NCI-H2029 (cell line): ENCODE measurements around the gene CRYBA2.

ENCODE experiments used
- DNase-seq: peaks from one replicate; lab custom pipeline; 2025; lab: John Stamatoyannopoulos, UW

The CRYBA2 gene

DNA sequence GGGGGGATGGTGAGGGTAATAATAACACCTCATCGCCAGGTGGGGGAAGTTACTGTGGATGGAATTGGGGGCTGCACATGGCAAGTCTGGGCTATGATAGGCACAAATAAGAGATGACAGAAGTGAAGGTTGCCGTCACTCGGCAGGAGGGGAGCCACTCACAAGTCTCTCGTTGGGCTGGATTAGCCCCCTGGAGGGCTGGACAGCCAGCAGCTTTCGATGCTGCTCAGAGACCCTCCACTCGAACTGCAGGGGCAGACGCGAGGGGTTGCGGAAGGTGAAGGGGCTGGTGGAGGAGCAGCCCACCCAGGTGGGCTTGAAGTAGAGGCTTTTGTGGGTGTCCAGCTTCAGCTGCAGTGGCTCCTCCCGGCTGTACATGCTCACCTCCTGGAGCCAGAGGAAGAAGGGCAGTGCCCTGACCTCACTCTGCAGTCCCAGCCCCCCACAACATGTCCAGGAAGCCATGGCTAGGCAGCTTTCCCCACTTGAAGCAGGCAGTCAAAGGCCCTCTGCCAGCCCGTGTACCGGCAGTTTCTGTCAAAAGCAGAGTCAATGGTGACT, 29.9 kb upstream of the CRYBA2 start:
- DNase-seq = no peak

DNA sequence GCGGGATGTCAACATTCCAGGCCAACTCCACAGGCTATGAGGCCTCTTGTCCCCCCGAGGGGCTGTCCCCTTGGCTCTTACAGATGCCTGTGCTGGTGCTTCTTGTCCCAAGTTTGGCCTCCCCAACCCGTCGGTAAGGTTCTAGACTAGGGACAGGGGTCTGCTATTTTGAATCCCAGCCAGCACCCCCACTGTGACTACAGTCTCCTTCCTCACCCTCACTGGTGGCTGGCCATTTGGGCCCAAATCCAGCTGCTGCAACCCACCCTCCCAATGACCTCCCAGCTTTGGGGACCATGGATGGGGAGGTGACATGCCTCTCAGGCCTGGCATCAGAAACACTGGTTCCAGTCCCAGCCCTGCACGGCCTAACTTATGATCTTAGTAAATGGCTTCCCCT, 29.4 kb upstream of the CRYBA2 start:
- no peak for DNase-seq

DNA sequence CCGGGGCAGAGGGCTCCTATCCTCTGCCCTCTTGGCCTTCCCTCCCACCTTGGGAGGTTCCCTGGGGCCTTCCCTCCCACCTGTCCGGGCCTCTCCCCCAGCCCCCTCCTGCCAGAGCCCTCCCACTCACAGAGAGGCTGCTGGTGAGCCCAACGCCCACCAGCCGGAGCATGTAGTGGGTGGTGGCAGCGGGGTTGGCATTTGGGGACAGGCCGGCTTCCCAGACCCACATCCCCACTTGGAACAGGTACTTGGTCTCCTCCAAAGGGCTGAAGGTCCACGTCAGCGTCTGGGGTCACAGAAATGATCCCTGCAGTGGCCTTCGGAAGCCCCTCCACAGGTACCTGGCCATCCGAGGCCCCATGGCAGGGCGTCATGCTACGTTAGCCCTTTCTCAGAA, 28.8 kb upstream of the CRYBA2 start:
- no peak for DNase-seq

DNA sequence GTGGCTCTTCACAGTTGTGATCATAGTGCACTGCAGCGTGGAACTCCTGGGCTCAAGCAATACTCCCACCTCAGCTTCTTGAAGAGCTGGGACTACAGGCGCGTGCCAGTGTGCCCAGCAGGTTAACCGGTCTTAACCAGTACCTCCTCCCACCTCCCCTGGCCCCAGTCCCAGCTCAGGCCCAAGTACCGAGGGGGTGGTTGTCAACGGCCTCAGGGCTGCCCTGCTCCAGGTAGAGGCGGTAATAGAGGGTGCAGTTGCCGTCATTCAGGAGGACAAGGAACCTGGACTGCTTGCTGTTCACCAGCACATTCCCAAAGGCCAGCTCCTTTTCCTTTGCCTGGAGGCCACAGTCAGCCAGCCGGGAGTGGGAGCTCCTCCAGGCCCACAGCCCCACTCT, 28.4 kb upstream of the CRYBA2 start:
- peak; percentile 61 for DNase-seq

DNA sequence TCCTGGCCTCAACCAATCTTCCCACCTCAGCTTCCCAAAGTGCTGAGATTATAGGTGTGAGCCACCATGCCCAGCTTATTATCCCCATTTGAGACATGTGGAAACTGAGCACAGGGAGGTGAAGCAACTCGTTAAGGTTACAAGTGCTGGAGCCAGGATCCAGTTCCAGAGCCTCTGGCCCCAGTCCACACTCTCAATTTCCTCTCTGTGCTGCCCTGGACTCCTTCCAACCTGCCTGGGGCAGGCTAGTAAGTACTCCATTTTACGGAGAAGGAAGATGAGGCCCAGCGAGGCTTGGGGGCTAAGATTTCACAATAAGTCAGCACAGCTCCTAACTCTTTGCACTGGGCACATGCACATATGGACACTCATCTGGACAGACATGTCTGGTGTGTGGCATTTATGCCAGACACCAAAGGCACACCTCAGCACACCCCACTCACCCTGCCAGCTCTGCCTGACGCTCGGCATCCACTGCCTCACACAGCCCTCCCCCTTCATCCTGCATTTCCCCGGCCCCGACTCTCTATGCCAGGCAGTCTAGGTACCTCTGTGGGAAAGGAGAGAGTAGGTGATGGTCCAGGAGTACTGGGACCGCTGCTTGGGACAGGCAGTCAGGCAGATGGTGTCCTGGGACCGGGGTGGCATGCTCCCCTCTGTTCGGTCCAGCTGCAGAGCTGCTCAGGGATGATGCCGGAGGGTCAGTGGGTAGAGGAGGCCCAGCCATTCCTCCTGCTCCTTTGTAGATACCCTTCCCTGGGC, 27.6 kb upstream of the CRYBA2 start:
- DNase-seq = peak; percentile 51

DNA sequence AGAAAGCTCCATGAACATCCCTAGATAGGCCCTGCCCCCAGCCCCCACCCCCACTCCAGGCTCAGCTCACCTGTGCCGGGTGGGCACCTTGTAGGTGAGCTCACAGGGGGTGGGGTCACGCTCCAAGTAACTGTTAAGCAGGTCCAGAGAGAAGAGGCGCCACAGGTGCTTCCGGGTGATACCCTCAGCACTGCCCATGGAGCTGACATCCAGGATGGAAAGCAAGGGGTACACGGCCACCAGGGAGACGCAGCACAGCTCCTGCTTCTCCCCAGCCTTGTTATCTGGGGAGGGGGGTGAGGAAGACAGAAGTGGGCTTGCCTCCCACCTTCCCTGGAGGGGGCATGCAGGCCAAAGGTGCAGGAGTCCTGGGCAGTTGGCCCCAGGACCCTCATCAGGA, 26.2 kb upstream of the CRYBA2 start:
- no peak for DNase-seq

DNA sequence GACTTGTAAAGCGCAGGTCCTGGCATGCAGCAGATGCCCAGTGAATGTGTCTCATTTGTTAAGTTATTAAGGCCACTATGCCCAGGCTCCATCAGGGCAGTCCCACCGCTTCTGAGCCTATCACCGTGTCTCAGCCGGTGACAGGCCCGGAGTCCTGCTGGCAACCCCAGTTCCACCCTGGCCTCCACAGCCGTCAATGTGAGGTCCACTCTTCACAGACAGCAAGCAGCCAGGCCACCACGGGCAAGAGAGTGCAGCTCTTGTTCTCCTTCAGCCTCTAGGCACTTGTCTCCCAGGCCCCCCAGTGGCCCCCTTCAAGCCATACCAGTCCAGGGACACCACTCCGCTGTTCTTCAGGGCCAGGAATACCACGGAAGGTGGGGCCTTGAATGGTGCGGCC, 25.5 kb upstream of the CRYBA2 start:
- DNase-seq = no peak

DNA sequence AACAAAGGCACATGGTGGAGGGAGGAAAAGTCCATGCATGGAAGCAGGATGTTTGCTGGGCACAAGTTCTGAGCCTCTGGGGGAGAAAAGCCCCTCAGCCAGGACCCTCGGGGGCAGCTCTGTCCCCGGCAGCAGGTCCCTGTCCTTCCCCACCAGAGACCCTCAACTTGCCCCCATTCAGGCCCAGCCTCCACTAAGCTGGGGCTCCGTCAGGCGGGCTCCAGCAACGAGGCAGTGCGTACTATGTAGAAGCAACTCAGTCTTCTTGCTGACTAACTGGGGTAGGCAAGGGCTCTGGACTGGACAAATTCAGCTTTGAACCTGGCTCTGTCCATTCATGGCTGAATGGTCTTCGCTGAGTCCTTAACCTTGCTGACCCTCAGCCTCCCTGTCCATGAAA, 25.1 kb upstream of the CRYBA2 start:
- no peak for DNase-seq

DNA sequence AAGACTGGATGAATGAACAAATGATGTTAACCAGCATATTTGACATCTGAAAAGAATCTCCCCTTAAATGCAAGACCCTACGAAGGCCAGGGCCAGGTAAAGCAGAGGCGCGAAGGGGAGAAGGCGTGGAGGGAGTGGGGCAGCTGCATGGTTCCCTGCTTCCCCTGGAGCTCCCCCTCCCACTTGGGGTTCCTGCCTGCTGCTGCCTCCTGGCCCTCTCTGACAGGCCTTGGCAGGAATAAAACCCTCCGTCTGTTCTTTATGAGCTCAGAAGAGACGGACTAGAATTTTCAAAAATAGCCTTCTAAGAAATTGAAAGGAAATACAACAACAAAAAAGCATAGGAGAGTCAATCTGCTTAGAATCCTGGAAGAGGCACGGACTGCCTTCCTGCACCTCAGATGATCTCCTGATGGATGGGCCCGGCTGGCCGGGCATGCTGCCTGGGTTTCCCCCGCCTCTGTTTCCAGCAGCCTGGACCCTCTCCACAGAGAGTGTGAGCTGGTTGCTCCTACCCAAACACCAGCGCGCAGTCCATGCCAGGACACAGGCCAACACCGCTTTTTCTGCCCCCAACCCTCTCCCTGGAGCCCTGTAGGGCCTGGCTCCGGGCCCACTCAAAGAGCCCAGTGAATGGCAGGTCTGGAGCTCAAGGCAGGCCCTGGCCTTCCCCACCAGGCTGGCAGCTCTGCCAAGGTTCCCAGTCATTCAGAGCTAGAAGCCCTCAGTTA, 24.1 kb upstream of the CRYBA2 start:
- DNase-seq = no peak

DNA sequence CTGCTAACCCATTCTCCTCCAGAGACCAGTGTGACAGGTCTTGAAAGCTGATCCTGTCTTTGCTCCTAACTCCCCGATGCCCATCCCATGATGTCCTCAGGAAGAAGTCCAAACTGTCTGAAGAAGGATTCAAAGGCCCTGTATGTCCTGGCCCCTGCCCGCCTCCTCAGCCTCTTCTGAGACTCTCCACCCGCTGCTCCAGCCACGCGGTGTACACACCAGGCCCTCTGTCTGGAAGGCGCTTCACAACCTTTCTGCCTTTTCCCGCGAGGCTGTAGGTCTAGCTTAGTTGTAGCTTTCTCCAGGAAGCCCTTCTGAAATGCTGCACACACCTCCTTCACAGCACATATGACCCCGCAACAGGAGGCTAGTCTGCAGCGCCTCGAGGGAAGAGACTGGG, 23.5 kb upstream of the CRYBA2 start:
- DNase-seq = no peak

DNA sequence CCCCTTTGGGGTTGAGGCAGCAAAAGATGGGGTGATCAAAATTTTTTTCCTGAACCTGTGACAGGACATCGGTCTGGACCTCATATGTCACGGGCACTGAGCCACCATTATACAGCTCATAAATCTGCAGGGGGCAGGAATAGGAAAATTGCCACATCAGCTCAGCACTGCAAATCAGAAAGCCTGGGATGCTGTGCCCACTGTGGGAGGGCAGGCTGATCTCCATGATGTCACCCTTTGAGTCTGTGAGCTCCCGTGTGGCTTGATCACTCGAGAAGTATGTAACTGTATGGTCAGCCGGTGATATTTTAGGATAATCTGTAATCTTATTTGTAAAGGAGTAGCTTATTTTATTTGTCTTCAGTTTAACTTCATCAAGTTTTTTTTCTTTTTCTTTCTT, 17.7 kb upstream of the CRYBA2 start:
- no peak for DNase-seq

DNA sequence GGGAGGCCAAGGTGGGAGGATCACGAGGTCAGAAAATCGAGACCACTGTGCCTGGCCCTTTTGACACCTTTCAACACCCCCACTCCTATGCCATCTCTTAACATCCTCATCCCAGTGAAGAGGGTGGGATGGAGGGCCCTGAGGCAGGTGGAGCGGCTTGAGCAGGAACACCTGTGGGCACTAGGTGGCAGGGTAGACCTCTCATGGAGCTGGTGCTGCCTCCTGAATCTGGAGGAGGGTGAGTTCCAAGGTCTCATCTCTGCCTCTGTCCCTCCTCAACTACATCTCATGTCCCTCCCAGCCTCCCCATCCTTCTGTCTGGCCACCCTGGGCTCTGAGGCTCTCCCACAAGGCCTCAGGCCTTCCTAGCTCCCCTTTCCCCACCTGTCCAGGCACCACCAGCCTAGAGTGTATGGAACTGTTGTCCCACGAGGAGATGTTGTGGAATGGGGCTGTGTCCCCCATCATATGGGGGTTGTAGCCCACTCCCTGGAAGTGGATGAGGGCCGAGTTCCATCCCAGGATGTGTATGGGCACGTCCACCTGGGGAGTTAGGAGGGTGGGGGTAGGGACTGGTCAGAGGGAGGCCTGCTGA, 17.0 kb upstream of the CRYBA2 start:
- DNase-seq = peak; percentile 42

DNA sequence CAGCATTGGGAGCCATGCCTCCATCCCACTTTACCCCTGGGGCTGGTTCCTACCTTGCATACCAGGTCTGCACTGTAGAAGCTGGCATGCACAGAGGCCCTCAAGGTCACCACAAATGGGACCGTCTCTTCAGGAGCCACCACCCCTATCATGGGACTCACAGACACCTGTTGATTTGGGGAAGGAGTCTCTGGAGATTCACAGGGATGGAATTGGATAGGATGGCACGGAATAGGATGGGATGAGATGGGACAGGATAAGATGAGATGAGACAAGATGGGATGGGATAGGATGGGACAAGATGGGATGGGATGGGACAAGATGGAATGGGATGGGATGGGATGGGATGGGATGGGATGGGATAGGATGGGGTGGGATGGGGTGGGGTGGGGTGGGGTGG, 16.1 kb upstream of the CRYBA2 start:
- DNase-seq = no peak

DNA sequence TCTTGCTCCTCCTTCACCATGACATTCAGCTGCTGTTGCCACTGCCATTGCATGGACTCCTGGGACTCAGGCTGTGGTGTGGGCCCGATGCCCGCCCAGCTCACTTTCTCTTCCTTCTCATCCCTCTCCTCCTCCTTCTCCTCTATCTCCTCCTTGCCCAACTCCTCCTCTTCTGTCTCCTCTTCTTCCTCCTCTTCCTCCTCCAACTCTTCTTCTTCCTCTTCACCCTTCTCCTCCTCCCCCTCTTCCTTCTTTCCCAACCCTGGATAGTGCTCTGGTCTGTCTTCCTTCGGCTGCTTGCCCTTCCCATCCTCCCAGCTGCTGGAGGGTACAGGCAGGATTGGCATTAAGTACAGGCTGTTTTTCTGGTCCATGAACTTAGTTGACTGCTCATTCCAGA, 10.8 kb upstream of the CRYBA2 start:
- no peak for DNase-seq

DNA sequence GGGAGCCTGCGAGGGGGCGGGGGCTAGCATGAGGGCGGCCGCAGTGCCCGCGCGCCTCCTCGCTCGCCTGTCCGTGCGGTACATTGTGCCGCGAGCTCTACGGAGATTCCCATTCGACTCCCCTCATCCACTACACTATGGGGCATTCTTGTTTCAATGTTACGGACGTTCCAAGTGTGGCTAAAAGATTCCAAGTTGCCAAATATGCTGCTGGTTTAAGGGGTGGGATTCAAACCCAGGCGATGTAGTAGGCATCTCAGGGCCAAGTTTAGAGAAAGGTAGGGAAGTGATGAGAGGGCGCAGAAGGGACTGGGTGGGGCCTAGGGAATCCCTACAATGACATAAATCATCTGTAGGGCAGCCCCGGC, 10.0 kb upstream of the CRYBA2 start:
- DNase-seq = no peak

DNA sequence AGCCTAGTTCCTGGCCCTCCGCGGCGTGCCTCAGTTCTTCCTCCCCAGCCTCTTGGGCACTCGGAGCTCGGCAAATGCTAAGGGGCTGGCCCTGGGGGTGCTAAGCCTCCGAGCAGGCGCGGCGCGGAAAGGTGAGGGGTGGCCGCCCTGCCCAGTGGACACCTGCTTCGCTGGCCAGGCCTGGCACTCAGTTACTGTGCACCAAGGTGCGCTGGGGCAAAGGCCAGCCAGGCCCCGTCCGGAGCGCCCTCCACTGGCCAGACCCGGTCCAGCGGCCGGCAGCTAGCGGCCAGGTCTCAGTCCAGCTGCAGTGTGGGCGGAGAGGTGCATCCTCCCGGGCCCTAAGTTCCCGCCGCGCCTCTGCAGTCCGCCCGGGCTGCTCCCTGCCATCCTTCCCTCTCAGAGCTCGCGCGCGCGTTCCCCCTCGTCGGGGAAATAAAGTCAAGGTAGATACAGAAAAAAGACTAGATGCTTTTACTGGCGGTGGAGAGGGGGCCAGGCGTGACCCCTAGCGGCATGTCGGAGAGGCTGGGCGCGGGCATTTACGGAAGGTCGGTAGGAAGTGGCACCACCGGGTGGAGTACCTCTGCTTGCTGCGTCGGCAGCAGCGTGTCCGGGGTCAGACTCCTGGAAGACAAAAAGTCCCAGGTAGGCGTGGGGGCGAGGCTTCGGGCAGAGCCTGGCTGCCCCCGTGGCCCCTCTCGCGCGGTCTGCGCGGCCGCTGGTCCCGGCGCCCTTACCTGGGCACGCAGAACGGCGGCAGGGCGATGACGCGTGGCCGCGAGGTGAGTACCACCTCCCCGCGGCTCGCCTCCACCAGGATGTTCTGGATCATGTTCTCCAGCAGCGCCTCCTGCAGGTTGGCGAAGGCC, 9.4 kb upstream of the CRYBA2 start:
- peak; percentile 76 for DNase-seq

DNA sequence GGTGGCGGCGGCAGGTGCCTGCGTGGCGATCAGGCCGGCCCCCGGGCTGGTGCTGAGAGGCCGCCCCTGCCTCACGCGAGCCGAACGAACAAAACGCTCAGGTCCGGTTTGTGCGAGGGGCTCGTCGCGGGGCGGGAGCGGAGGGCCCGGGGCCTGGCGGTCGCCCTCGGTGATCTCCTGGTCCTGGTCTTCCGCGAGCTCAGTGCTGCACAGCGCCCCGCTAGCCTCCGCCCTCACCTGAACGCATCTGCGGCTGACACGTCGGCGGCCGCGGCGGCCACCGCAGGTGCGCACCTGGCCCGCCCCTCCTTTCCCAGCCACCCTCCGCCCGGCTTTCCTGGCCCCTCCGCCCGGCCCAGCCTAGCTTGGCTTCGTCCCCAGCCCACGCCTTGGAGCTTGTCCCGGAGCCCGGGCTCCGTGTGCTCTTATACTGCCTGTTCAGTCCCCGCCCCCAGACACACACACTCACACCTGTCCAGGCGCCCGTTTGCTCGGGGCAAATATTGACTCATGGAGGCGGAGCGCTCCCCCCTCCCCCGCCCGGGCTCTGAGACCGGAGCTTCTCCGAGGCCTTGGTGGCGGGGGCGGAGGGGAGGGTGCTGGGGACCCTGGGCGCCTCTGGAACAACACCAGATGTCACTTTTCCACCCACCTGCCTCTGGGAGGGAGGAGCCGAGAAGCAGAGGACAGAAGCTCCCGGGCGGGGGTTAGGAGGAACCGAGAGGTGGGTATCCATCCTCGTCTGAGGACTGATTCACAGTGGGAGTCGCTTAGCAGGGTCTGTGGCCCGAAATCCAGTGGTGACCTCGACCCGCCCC, 8.6 kb upstream of the CRYBA2 start:
- peak; percentile 97 for DNase-seq

DNA sequence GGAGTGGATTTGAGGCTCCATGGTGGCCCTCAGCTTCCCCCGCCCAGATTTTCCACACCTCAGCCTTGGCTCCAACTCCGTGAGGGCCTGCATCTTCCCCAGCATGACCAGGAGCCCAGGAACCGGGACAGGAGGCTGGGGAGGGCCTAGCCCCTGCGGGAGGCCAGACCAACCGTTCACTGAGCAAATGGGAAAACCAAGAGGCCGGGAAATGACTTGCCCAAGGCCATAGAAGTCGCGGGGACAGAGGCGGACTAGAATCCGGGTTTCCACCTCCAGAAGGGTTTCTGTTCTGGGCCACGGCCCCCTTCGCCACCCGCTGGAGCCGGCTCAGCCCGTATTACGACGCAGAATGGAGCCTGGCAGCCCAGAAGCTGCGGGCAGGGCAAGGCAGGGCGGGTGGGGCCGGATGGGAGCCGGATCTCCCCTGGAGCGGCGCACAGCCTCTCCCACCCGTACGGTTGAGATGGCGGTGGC, 7.9 kb upstream of the CRYBA2 start:
- peak; percentile 40 for DNase-seq

DNA sequence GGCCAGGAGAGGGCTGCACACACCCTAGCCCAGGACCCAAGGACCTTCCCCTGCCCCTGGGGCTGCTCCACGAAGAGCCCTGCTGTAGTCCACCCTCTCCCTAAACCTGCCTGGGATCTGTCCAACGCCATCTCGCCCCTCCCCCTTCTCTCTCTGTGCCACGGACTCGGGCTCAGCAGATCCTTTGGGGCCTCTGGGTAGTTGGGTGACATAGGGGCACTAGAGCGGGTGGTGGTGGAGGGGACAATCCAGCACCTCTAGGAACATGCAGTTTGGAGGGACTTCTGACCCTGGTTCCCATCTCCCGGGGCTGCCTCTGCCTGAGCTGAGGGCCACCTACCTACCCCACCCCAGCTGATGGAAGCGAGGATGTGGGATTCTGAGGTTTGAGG, 7.3 kb upstream of the CRYBA2 start:
- peak; percentile 63 for DNase-seq

DNA sequence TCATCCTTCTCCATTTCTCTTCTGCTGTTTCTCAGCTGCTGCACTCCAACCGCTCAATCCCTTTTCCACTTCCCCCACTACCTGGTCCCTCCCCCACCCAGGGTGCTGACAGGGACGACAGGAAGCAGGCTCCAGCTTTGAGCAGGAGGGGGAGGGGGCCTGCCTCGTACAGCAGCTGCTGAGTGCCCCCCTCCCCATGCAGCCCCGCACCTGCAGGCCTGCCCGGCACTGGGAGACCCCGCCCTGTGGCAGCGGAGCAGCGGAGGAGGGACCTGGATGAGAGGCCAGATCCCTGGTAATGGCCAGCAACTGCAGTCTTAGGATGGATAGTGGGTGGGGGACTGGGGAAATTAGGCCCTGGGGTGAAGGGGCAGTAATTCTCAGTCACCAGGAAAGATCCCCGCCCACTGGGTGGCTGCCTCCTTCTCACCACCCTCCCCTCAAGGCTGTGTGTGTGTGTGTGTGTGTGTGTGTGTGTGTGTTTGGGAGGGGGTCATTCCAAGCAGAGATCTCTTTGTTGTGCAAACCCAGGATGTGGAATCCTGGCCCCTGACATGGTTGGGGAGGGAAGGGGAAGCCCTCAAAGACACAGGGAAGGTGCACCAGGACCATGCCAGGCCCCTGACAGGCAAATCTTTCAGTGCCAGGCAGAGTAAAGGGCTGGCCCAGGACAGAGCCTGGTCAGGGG, 6.8 kb upstream of the CRYBA2 start:
- DNase-seq = peak; percentile 96
